Superior temporal gyrus (tissue), 1 donor: ENCODE data around the gene RUBCNL.

Experiments
- DNase-seq: peaks from one replicate; pipeline ENCODE4 v3.0.0-alpha.2; 2016; ENCODE audit errors: extremely low spot score

Gene RUBCNL

GRCh38 chr13:46307554-46307953 lies 79.5 kb downstream of the RUBCNL start:
- DNase-seq: no peak

GRCh38 chr13:46304546-46304945 lies 82.5 kb downstream of the RUBCNL start:
- DNase-seq: no peak

GRCh38 chr13:46303742-46304385 lies 83.2 kb downstream of the RUBCNL start:
- no peak for DNase-seq

GRCh38 chr13:46297361-46297811 lies 89.7 kb downstream of the RUBCNL start:
- no peak for DNase-seq

GRCh38 chr13:46296921-46297320 lies 90.1 kb downstream of the RUBCNL start:
- DNase-seq: peak; percentile 18

- DNase-seq: peak; percentile 35
Measured at GRCh38 chr13:46296115-46296822, 90.8 kb downstream of the RUBCNL start.

- peak; percentile 47 for DNase-seq
Measured at GRCh38 chr13:46295491-46296114, 91.4 kb downstream of the RUBCNL start.

GRCh38 chr13:46293436-46293835 lies 93.6 kb downstream of the RUBCNL start:
- no peak for DNase-seq
